B cell (primary cell): ENCODE data around the gene PPP4R3A. TPM values are rescaled to one million over a fixed set of nuclear protein-coding genes. Genes with fewer than 3 reads are reported as not detected.
"Not testable (repeated sequence)": the region's sequence is repeated elsewhere in the genome, so short reads cannot be mapped to it uniquely, and the experiment has no call there.

Source experiments
- ATAC-seq: fragments of 200-7000 bp; cut with Tn5 transposase; one replicate; pipeline ENCODE4 v1.10.0; 2021; ENCODE audit warnings: low read depth, mild to moderate bottlenecking, moderate number of reproducible peaks, moderate library complexity
- CTCF ChIA-PET: fragments of 350-600 bp; sonication (Branson Sonifier 250); formaldehyde crosslinking; loops from one replicate; lab custom pipeline; 2021; ENCODE audit warnings: antibody characterized with exemption, inconsistent platforms; lab: Charles Lee
- POLR2A ChIA-PET: fragments of 350-600 bp; sonication (Branson Sonifier 250); formaldehyde crosslinking; loops from one replicate; lab custom pipeline; 2021; ENCODE audit warnings: antibody characterized with exemption; lab: Charles Lee
- DNase-seq: peaks from one replicate; pipeline ENCODE4 v3.0.0; 2013
- H2AFZ ChIP-seq: 2 replicates; pipeline ENCODE4 v1.6.1; 2012; ENCODE audit warnings: mild to moderate bottlenecking, low read depth, low read length; ENCODE audit not compliant: insufficient read depth, poor library complexity, severe bottlenecking
- H3K27ac ChIP-seq, 2 donors: 1 replicate in 1 of 2; 2 replicates in 1 of 2; pipeline ENCODE4 v1.5.1; 2012 to 2013; ENCODE audit warnings: low read length in 2 of 2, mild to moderate bottlenecking in 2 of 2, moderate library complexity in 1 of 2
- H3K27me3 ChIP-seq, 4 experiments: fragments of 200-600 bp in 1 of 4; sonication (generic) in 1 of 4; replicated peaks in 1 of 4; 1 replicate in 2 of 4; 2 replicates in 2 of 4; pipeline versions ENCODE4 v1.6.1 to v1.7.0; 2013 to 2016; ENCODE audit warnings: low read length in 3 of 4, mild to moderate bottlenecking in 2 of 4, mixed read lengths in 1 of 4, moderate library complexity in 1 of 4; ENCODE audit not compliant: insufficient read depth in 4 of 4, control insufficient read depth in 3 of 4; ENCODE audit errors: control extremely low read depth in 1 of 4
- H3K36me3 ChIP-seq, 2 experiments: replicated peaks in 1 of 2; 1 replicate in 1 of 2; 2 replicates in 1 of 2; pipeline versions ENCODE4 v1.6.1 to v1.7.1; 2013; ENCODE audit warnings: low read length in 1 of 2; ENCODE audit not compliant: insufficient read depth in 2 of 2, control insufficient read depth in 1 of 2; ENCODE audit errors: control extremely low read depth in 1 of 2, extremely low read depth in 1 of 2
- H3K4me1 ChIP-seq, 2 donors: fragments of 200-600 bp in 1 of 2; sonication (generic) in 1 of 2; 1 replicate in 1 of 2; 2 replicates in 1 of 2; pipeline versions ENCODE4 v1.5.1 to v1.6.1; 2013 to 2017; ENCODE audit warnings: low read length in 2 of 2; ENCODE audit not compliant: control insufficient read depth in 2 of 2, insufficient read depth in 2 of 2
- H3K4me2 ChIP-seq: replicated peaks from 2 replicates; pipeline ENCODE3; 2012; ENCODE audit warnings: mild to moderate bottlenecking, low read depth, low read length; ENCODE audit not compliant: poor library complexity, severe bottlenecking
- H3K4me3 ChIP-seq, 5 experiments: fragments of 200-600 bp in 1 of 5; sonication (generic) in 1 of 5; 1 replicate in 3 of 5; 2 replicates in 2 of 5; pipeline versions ENCODE4 v1.5.1 to v1.7.0; 2011 to 2016; ENCODE audit warnings: low read length in 4 of 5, mild to moderate bottlenecking in 4 of 5, low read depth in 2 of 5, control low read depth in 1 of 5, moderate library complexity in 1 of 5; ENCODE audit not compliant: insufficient read depth in 1 of 5; ENCODE audit errors: control extremely low read depth in 1 of 5, extremely low read depth in 1 of 5
- H3K79me2 ChIP-seq: fragments of 200-600 bp; sonication (generic); one replicate; pipeline ENCODE4 v1.6.0; 2016; ENCODE audit warnings: low read length; ENCODE audit not compliant: control insufficient read depth, insufficient read depth
- H3K9ac ChIP-seq: fragments of 200-600 bp; sonication (generic); 2 replicates; pipeline ENCODE4 v1.6.1; 2017; ENCODE audit warnings: mild to moderate bottlenecking, low read length, moderate library complexity
- H3K9me3 ChIP-seq, 3 donors: one replicate each; pipeline versions ENCODE4 v1.6.1 to v1.7.1; 2013; ENCODE audit warnings: low read length in 2 of 3; ENCODE audit not compliant: control insufficient read depth in 2 of 3, insufficient read depth in 1 of 3; ENCODE audit errors: control extremely low read depth in 1 of 3
- H4K20me1 ChIP-seq: 2 replicates; pipeline ENCODE4 v1.6.0; 2012; ENCODE audit warnings: mild to moderate bottlenecking, low read length; ENCODE audit not compliant: insufficient read depth, control insufficient read depth, poor library complexity, severe bottlenecking
- H3K27ac Mint-ChIP-seq: one replicate; pipeline ENCODE4 v1.8.0; 2021; ENCODE audit warnings: mixed read lengths
- H3K27me3 Mint-ChIP-seq: one replicate; pipeline ENCODE4 v1.8.0; 2021; ENCODE audit warnings: mixed read lengths
- H3K4me1 Mint-ChIP-seq: one replicate; pipeline ENCODE4 v1.8.0; 2021; ENCODE audit warnings: mixed read lengths
- H3K4me3 Mint-ChIP-seq: one replicate; pipeline ENCODE4 v1.8.0; 2021; ENCODE audit warnings: mixed read lengths
- H3K9me3 Mint-ChIP-seq: one replicate; pipeline ENCODE4 v1.8.0; 2022; ENCODE audit warnings: mixed read lengths; ENCODE audit not compliant: insufficient read depth
- EZH2 ChIP-seq: IDR thresholded peaks from 2 replicates; pipeline ENCODE4 v1.6.1; 2012; ENCODE audit warnings: borderline replicate concordance, low read depth, mild to moderate bottlenecking, moderate library complexity, low read length; ENCODE audit not compliant: insufficient read depth, poor library complexity, severe bottlenecking
- WGBS: methylation state at CpG from one replicate; pipeline ENCODE4 v1.1.5; 2013; ENCODE audit warnings: missing lambda C conversion rate; ENCODE audit not compliant: insufficient coverage; 5-methylcytosine and 5-hydroxymethylcytosine counted together
- intact Hi-C: fragments of 100-400 bp; cut with micrococcal nuclease; formaldehyde crosslinking; loops from one replicate; pipeline ENCODE4 v1.10.0; 2022
- polyA plus RNA-seq: library from polyadenylated mRNA; depleted of rRNA; stranded (reverse); fragments of >200 nt; gene quantifications from 2 replicates; pipeline ENCODE4 v1.2.3, GENCODE V29; 2012
- total RNA-seq, 2 donors: library from RNA; stranded (reverse); fragments of 120-200 nt in 1 of 2; gene quantifications; 1 replicate in 1 of 2; 2 replicates in 1 of 2; pipeline versions ENCODE4 v1.2.3 to v1.2.4, GENCODE V29; 2013 to 2022
- TF ChIP-seq, protein P1 (sequence below): fragments of 200-600 bp; IDR thresholded peaks from one replicate; pipeline ENCODE4 v1.8.0; 2022; ENCODE audit warnings: antibody characterized with exemption, mild to moderate bottlenecking

The PPP4R3A gene
- total and polyA plus RNA-seq, 2 donors (not counting 1 experiment from before 2014, with no cell fraction given) = 80.6 to 189 TPM

DNA sequence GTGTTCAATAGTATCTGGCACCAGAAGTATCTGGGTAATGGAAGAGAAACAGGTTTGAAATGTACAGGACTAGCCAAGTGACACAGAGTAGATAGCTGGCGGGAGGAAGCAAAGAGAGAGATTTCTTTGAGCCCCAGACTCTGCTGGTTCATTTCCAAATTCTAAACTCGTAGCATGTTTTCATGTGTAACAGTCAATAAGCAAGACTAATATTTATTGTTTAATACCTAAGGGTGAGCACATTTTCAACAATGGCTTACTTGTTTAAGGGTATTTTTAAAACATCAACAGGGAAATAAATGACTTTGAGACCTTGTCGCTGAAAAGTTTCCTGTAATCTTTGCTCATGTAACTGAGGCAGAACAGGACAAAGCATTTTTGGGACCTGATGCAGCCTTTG, 80.7 kb downstream of the PPP4R3A start:
- Histone ChIP-seq H3K4me1 (peaks cover 0 to 5% of the 10 kb centered on the region in 2 donors), H3K9ac (no peak overlapping the region), H4K20me1 (no peaks in the 10 kb centered on the region), H3K36me3 (no peaks in the 10 kb centered on the region), H3K27ac (no peak overlapping the region), H3K4me2 (no peak overlapping the region), H3K27me3 (no peaks in the 10 kb centered on the region), H3K9me3 (peaks cover 0 to 7% (median 0%) of the 10 kb centered on the region in 3 donors), H3K79me2 (no peaks in the 10 kb centered on the region), H3K4me3 (no peak overlapping the region), H2AFZ (no peak overlapping the region)
- ATAC-seq (no peak), DNase-seq (no peak)
- WGBS = 100% methylated on average over 2 of the region's 3 CpGs
- peaks cover 18% of the 10 kb centered on the region for H3K4me1 Mint-ChIP-seq
- no peak overlapping the region for H3K27ac Mint-ChIP-seq
- H3K9me3 Mint-ChIP-seq = no peaks in the 10 kb centered on the region
- H3K4me3 Mint-ChIP-seq = no peak overlapping the region
- H3K27me3 Mint-ChIP-seq = no peaks in the 10 kb centered on the region
- ChIA-PET CTCF (interaction anchor here (0.6 to 19.8 kb wide), 4 partner anchors 76 to 502 kb away, joined by 3 to 289 read pairs (median 8); no protein-coding TSS in a partner anchor), POLR2A (no interaction called here)
- intact Hi-C loops = no loop called here
- TF ChIP-seq EZH2 = no peak
- TF ChIP-seq, protein P1, sequence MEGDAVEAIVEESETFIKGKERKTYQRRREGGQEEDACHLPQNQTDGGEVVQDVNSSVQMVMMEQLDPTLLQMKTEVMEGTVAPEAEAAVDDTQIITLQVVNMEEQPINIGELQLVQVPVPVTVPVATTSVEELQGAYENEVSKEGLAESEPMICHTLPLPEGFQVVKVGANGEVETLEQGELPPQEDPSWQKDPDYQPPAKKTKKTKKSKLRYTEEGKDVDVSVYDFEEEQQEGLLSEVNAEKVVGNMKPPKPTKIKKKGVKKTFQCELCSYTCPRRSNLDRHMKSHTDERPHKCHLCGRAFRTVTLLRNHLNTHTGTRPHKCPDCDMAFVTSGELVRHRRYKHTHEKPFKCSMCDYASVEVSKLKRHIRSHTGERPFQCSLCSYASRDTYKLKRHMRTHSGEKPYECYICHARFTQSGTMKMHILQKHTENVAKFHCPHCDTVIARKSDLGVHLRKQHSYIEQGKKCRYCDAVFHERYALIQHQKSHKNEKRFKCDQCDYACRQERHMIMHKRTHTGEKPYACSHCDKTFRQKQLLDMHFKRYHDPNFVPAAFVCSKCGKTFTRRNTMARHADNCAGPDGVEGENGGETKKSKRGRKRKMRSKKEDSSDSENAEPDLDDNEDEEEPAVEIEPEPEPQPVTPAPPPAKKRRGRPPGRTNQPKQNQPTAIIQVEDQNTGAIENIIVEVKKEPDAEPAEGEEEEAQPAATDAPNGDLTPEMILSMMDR = no peak

DNA sequence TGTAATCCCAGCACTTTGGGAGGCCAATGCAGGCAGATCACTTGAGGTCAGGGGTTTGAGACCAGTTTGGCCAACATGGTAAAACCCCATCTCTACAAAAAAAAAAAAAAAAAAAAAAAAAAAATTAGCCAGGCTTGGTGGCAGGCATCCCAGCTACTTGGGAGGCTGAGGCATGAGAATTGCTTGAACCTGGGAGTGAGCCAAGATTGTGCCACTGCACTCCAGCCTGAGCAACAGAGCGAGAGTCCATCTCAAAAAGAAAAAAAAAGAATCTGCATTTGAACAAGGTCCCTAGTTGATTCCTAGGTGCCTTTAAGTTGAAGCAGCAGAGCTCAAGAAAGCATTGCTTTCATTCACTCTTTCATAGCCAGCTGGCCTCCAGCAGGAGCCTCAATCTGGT, 81.2 kb downstream of the PPP4R3A start:
- H3K4me1 ChIP-seq, POLR2A ChIA-PET, H3K27me3 Mint-ChIP-seq, H2AFZ ChIP-seq, H3K27ac Mint-ChIP-seq, H3K9ac ChIP-seq, H3K36me3 ChIP-seq, H3K9me3 Mint-ChIP-seq, H3K4me3 Mint-ChIP-seq, intact Hi-C loops, H3K27me3 ChIP-seq, ATAC-seq, H3K4me3 ChIP-seq, H3K4me2 ChIP-seq, H3K79me2 ChIP-seq, H4K20me1 ChIP-seq, DNase-seq, H3K9me3 ChIP-seq, H3K27ac ChIP-seq: not testable (repeated sequence)
- CTCF ChIA-PET = interaction anchor here (0.6 to 19.8 kb wide), 4 partner anchors 76 to 502 kb away, joined by 3 to 289 read pairs (median 8); no protein-coding TSS in a partner anchor
- WGBS = 100% methylated on average over 1 of the region's 1 CpG
- peaks cover 18% of the 10 kb centered on the region for H3K4me1 Mint-ChIP-seq

DNA sequence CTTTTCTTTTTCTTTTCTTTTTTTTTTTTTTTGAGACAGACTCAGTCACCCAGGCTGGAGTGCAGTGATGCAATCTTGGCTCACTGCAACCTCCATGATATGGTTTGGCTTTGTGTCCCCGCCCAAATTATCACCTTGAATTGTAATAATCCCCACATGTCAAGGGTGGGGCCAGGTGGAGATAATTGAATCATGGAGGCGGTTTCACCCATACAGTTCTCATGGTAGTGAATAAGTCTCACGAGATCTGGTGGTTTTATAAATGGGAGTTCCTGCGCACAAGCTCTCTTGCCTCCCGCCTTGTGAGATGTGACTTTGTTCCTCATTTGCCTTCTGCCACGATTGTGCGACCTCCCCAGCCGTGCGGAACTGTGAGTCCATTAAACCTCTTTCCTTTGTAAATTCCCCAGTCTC, 84.6 kb downstream of the PPP4R3A start:
- H3K9me3 Mint-ChIP-seq, H3K9me3 ChIP-seq, H3K9ac ChIP-seq, H3K4me2 ChIP-seq, H4K20me1 ChIP-seq, H3K4me1 ChIP-seq, H3K4me3 Mint-ChIP-seq, ATAC-seq, H3K27me3 ChIP-seq, H3K27me3 Mint-ChIP-seq, H2AFZ ChIP-seq, H3K4me3 ChIP-seq, intact Hi-C loops, H3K36me3 ChIP-seq, H3K79me2 ChIP-seq: not testable (repeated sequence)
- peaks cover 18% of the 10 kb centered on the region for H3K4me1 Mint-ChIP-seq
- ChIA-PET POLR2A (interaction anchor here (0.7 kb wide), 2 partner anchors 25 to 614 kb away, joined by 3 to 5 read pairs; partner anchors contain the start of gene TRIP11), CTCF (interaction anchor here (0.7 to 19.8 kb wide), 4 partner anchors 36 to 99 kb away, joined by 3 to 289 read pairs (median 4); no protein-coding TSS in a partner anchor)
- peak; percentile 41 for DNase-seq
- peak overlapping the region in 1 of 2 donors; percentile 23 for H3K27ac ChIP-seq
- WGBS = 33% methylated on average over 2 of the region's 9 CpGs
- peak overlapping the region; percentile 64 for H3K27ac Mint-ChIP-seq
